ENCODE results near the gene RARB.

Gene RARB

DNA sequence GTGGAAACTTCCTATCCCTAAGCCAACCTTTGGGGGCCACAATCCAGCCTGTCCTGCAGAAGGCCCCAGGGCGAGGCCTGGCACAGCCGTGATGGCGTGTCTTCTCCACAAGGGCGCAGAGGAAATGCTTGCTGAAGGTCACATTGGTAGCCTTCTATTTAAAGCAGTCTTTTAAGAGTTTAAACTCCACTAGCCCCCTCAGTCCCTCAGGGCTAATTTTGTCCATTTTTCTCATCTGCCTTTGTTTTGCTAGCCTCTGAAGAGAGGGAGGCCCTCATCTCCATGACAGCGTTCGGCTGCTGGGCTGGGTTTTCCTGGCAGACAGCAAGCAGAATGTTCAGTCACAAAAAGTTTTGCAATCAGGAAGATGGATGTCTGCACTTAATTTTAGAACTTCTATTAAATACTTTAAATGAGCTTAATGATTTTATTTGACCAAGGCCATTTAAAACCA lies 40.8 kb downstream of the RARB start:
- H3K4me3 ChIP-seq (ENCODE audit: low read length): no peak overlapping the region
- H3K4me1 ChIP-seq (ENCODE audit: control insufficient read depth, insufficient read depth, low read length): no peaks in the 10 kb centered on the region
- no peaks in the 10 kb centered on the region for H3K36me3 ChIP-seq (ENCODE audit: control insufficient read depth, insufficient read depth, low read length)
- H3K9ac ChIP-seq (ENCODE audit: low read length): no peak overlapping the region
- H3K27me3 ChIP-seq (ENCODE audit: control insufficient read depth, insufficient read depth, low read length): no peaks in the 10 kb centered on the region
- no peaks in the 10 kb centered on the region for H3K9me3 ChIP-seq (ENCODE audit: control insufficient read depth, low read length)

DNA sequence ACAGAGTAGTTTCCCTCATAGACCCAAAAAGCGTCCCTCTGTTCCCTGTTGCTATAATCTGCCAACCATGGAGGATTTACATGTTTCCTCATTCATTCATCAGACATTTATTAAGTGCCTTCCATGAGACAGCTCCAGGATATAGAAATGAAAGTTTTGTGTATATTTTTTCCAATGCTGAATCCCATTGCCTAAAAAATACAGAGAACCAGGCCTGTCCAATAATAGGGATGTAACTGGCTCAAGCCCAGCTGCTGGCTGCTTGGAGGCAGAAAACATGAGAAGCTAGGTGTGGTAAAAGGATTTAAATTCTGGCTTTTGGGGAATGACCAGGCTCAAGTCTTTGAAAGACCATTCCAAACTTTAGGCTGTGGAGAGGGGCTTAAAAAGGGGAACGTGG lies 41.5 kb downstream of the RARB start:
- H3K27me3 ChIP-seq (ENCODE audit: control insufficient read depth, insufficient read depth, low read length): no peaks in the 10 kb centered on the region
- H3K4me1 ChIP-seq (ENCODE audit: control insufficient read depth, insufficient read depth, low read length): no peaks in the 10 kb centered on the region
- no peak overlapping the region for H3K9ac ChIP-seq (ENCODE audit: low read length)
- H3K36me3 ChIP-seq (ENCODE audit: control insufficient read depth, insufficient read depth, low read length): no peaks in the 10 kb centered on the region
- H3K4me3 ChIP-seq (ENCODE audit: low read length): no peak overlapping the region
- no peaks in the 10 kb centered on the region for H3K9me3 ChIP-seq (ENCODE audit: control insufficient read depth, low read length)

DNA sequence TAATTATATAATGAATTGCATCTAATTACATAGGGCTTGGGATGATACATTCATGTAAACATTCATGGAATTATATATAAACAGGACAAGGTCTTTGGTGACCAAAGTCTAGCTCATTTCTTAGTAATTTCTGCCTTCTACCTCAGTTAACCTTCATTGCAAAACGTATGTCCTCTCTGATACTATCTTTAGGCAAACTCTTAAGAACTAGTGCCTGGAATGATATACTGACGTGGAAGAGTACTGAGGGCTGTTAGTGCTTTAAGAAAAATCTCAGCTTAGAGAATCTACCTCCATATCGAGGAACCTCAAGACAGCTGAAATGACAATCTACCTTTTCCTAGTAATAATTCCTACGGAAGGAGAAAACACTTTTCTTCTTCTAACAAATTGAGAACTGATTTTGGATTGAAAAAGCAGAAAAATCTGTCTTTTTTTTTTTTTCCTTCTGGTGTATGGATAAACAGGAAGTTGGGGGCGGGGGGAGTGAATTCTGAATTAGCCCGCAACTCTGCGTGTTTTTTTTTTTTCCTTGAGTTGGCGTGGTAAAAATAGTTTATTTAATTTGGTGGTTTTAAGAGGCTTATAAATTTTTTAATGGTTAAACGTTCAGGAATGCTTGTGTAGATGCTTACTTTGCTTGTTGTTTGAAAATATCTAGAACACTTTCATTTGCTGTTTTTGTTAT lies 43.2 kb downstream of the RARB start:
- H3K27me3 ChIP-seq (ENCODE audit: control insufficient read depth, insufficient read depth, low read length): no peaks in the 10 kb centered on the region
- H3K4me1 ChIP-seq (ENCODE audit: control insufficient read depth, insufficient read depth, low read length): no peaks in the 10 kb centered on the region
- no peak overlapping the region for H3K4me3 ChIP-seq (ENCODE audit: low read length)
- no peaks in the 10 kb centered on the region for H3K36me3 ChIP-seq (ENCODE audit: control insufficient read depth, insufficient read depth, low read length)
- no peak overlapping the region for H3K9ac ChIP-seq (ENCODE audit: low read length)
- H3K9me3 ChIP-seq (ENCODE audit: control insufficient read depth, low read length): no peaks in the 10 kb centered on the region

DNA sequence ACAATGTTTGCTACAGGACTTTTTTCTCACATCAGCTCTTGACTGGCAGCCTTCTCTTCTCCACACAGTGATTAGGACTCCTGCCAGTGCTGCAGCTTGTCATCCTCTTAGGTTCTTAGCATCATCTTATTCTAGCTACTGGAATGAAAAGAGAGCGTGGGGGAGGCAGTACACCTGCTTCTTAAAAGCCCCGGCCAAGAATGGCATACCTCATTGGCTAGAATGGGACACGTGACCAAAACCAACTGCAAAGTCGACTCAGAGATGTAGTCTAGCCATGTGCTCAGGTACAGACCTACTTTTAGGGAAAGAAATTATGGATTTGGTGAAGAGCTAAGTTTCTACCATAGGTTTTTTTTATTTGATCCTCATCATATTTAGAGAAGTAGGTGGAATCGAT lies 44.1 kb downstream of the RARB start:
- Histone ChIP-seq H3K4me3 (ENCODE audit: low read length) (no peak overlapping the region), H3K9me3 (ENCODE audit: control insufficient read depth, low read length) (no peaks in the 10 kb centered on the region), H3K36me3 (ENCODE audit: control insufficient read depth, insufficient read depth, low read length) (no peaks in the 10 kb centered on the region), H3K9ac (ENCODE audit: low read length) (no peak overlapping the region), H3K4me1 (ENCODE audit: control insufficient read depth, insufficient read depth, low read length) (no peaks in the 10 kb centered on the region), H3K27me3 (ENCODE audit: control insufficient read depth, insufficient read depth, low read length) (no peaks in the 10 kb centered on the region)

DNA sequence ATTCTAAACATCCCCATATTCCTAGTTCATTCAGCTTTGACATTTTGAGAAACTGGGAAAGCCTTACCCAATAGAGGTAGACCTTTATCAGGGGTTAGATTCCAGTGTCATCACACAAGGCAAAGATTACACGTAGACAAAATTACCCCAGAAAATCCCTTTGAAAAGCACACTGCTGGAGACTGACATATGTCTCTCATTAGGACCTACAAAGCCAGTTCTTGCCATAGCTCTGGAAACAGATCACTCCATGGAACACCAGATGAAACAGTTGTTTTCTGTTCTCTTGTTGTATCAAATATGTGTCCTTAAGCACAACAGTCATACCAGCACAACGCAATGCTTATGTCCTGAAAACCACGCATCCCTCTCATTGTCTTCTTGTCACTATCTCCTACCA lies 44.7 kb downstream of the RARB start:
- no peaks in the 10 kb centered on the region for H3K9me3 ChIP-seq (ENCODE audit: control insufficient read depth, low read length)
- no peaks in the 10 kb centered on the region for H3K4me1 ChIP-seq (ENCODE audit: control insufficient read depth, insufficient read depth, low read length)
- H3K27me3 ChIP-seq (ENCODE audit: control insufficient read depth, insufficient read depth, low read length): no peaks in the 10 kb centered on the region
- H3K36me3 ChIP-seq (ENCODE audit: control insufficient read depth, insufficient read depth, low read length): no peaks in the 10 kb centered on the region
- H3K4me3 ChIP-seq (ENCODE audit: low read length): no peak overlapping the region
- H3K9ac ChIP-seq (ENCODE audit: low read length): no peak overlapping the region

DNA sequence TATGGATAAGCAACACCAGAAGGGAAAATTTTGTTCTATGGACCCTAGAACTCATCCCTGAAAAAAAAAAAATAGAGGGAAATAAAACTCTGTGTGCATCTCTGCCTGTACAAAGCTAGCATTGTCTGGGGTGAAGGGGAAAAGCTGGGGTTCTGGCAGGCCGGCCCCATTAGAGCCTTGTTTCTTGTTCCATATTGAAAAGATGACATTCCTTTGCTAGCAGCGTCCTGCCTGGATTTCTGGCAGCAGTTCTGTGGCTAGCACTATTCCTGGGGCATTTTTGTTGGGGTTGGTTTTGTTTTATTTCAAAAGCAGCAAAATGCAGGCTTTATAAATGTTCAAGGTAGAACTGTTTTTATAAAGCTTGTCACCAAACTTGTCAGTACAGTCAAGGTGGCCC lies 45.2 kb downstream of the RARB start:
- H3K9me3 ChIP-seq (ENCODE audit: control insufficient read depth, low read length): no peaks in the 10 kb centered on the region
- H3K36me3 ChIP-seq (ENCODE audit: control insufficient read depth, insufficient read depth, low read length): no peaks in the 10 kb centered on the region
- no peaks in the 10 kb centered on the region for H3K4me1 ChIP-seq (ENCODE audit: control insufficient read depth, insufficient read depth, low read length)
- no peaks in the 10 kb centered on the region for H3K27me3 ChIP-seq (ENCODE audit: control insufficient read depth, insufficient read depth, low read length)
- H3K4me3 ChIP-seq (ENCODE audit: low read length): no peak overlapping the region
- no peak overlapping the region for H3K9ac ChIP-seq (ENCODE audit: low read length)

DNA sequence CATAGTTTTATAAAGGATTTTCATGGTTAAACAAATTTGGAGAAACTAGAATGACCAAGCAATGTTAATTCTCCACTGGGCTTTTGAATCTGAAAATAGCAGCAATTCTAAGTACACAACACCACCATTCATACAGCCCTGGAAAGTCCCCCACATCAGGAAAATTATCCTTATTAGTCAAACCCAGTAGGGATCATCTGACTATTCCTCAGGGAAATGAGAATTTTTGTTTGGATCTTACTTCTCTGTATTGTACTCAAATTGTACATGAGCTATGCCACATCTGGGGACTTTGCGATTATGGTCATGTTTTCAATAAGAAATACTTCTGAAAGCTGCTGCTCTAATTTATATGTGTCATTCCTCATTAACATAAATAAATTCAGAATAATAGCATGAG lies 46.0 kb downstream of the RARB start:
- Histone ChIP-seq H3K36me3 (ENCODE audit: control insufficient read depth, insufficient read depth, low read length) (no peaks in the 10 kb centered on the region), H3K9ac (ENCODE audit: low read length) (no peak overlapping the region), H3K9me3 (ENCODE audit: control insufficient read depth, low read length) (no peaks in the 10 kb centered on the region), H3K27me3 (ENCODE audit: control insufficient read depth, insufficient read depth, low read length) (no peaks in the 10 kb centered on the region), H3K4me3 (ENCODE audit: low read length) (no peak overlapping the region), H3K4me1 (ENCODE audit: control insufficient read depth, insufficient read depth, low read length) (no peaks in the 10 kb centered on the region)

DNA sequence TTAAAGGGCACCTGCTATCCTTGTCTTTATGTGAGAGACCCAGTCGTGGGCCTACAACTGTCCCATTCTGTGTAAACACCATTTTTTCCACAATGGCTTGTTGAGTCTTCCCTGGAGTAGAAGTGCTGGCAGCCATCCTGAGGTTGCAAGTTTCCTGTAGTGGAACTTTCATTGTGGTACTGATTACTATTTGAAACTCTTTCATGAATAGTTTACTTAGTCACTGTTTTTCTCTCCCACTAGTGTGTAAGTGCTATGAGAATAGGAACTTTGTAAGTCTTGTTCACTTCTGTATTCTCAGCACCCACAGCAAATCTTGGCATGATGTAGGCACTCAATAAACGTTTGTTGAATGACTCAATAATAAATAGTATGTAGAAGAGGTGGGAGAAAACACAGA lies 48.6 kb downstream of the RARB start:
- Histone ChIP-seq H3K36me3 (ENCODE audit: control insufficient read depth, insufficient read depth, low read length) (no peaks in the 10 kb centered on the region), H3K4me3 (ENCODE audit: low read length) (no peak overlapping the region), H3K9ac (ENCODE audit: low read length) (no peak overlapping the region), H3K4me1 (ENCODE audit: control insufficient read depth, insufficient read depth, low read length) (peaks cover 7% of the 10 kb centered on the region), H3K9me3 (ENCODE audit: control insufficient read depth, low read length) (no peaks in the 10 kb centered on the region), H3K27me3 (ENCODE audit: control insufficient read depth, insufficient read depth, low read length) (no peaks in the 10 kb centered on the region)

DNA sequence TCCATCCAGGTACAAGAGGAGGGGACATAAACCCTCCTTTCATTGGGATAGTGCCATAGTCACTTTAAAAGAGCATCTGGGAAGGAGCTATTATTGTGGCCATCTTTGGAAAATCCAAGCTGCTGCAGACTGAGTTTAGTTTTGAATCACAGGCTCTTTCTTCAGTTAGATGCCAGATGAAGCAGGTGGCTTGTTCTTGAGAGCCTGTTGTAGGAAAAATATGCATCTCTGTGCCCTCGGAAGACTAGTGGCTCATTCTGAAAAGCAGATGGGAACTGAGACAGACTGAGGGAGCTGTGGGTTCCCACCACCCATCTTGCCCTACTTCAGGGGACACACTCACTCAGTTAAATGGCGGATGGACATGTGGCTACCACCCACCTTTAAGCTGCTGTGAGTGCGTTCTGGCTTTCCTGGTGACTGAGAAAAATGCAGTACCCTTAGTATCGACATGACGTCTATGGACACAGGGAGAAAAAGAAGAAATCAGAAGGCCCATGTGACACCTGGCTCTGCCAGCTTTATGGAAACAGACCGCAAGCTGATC lies 50.2 kb downstream of the RARB start:
- Histone ChIP-seq H3K9me3 (ENCODE audit: control insufficient read depth, low read length) (no peaks in the 10 kb centered on the region), H3K36me3 (ENCODE audit: control insufficient read depth, insufficient read depth, low read length) (no peaks in the 10 kb centered on the region), H3K9ac (ENCODE audit: low read length) (no peak overlapping the region), H3K4me1 (ENCODE audit: control insufficient read depth, insufficient read depth, low read length) (peaks cover 7% of the 10 kb centered on the region), H3K4me3 (ENCODE audit: low read length) (no peak overlapping the region), H3K27me3 (ENCODE audit: control insufficient read depth, insufficient read depth, low read length) (no peaks in the 10 kb centered on the region)

DNA sequence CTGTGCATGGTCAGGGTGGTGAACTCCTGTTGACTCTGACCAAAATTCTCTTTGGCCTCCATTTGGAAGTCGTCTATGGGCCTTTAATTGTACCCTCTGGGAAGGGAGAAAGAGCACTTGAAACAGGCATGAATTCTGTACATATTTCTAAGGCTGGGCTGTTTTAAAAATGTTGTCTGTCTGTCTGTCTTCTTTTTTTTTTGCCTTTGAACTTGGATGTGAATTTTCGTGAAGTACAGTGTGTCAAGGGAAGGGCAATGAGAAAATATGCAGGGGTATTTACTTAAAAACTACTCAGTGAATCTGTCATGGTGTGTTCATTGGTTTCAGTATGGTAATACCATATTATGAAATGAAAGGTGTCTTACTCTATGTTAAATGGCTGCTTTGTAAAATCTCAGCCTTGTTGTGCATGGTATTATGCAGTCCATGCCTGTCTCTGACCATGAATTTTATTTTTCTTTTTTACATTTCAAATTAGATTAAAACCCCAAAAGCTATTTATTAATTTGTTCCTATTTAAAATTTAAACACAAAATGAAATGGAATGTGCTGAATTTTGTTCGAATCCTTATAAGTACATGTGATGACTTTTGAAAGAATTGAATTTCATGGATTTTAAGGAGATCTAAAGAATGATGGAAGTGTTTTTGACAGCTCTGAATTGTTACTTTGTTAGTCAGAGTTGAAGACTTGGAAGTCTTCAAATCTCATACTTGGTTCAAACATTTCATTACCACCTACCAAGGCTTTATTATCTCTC lies 51.1 kb downstream of the RARB start:
- Histone ChIP-seq H3K4me1 (ENCODE audit: control insufficient read depth, insufficient read depth, low read length) (peaks cover 7% of the 10 kb centered on the region), H3K27me3 (ENCODE audit: control insufficient read depth, insufficient read depth, low read length) (no peaks in the 10 kb centered on the region), H3K9ac (ENCODE audit: low read length) (no peak overlapping the region), H3K36me3 (ENCODE audit: control insufficient read depth, insufficient read depth, low read length) (no peaks in the 10 kb centered on the region), H3K9me3 (ENCODE audit: control insufficient read depth, low read length) (no peaks in the 10 kb centered on the region), H3K4me3 (ENCODE audit: low read length) (no peak overlapping the region)

DNA sequence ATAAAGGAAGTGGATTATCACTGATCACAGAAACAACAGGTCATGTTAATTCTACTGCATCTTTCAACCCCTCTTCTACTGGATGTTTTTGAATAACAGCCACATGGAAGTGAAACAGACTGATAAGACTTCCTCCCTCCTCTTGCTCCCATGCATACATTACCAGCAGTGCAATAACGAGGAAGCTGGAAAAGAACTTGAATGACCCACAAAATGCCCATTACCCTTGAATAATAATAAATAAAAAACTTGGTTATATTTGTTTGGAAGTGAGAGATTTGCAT lies 51.6 kb downstream of the RARB start:
- Histone ChIP-seq H3K4me3 (ENCODE audit: low read length) (no peak overlapping the region), H3K9me3 (ENCODE audit: control insufficient read depth, low read length) (no peaks in the 10 kb centered on the region), H3K27me3 (ENCODE audit: control insufficient read depth, insufficient read depth, low read length) (no peaks in the 10 kb centered on the region), H3K36me3 (ENCODE audit: control insufficient read depth, insufficient read depth, low read length) (no peaks in the 10 kb centered on the region), H3K9ac (ENCODE audit: low read length) (no peak overlapping the region), H3K4me1 (ENCODE audit: control insufficient read depth, insufficient read depth, low read length) (peaks cover 7% of the 10 kb centered on the region)

DNA sequence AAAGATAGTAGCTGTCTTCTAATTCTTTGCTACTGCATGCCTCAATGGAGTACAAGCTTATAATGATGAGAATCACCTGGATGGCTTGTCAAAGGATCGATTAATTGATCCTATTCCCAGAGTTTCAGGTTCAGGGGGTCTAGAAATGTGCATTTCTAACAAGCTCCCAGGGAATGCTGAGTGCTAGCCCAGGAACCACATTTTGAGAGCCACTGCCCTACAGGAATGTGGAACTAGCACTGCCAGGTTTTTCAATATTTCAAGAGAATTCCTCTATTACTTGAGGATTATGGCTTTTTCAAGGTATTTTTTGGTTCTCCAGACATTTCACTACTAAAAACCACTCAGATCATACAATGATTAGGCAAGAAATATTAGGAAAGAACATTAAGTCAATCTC lies 52.7 kb downstream of the RARB start:
- Histone ChIP-seq H3K4me1 (ENCODE audit: control insufficient read depth, insufficient read depth, low read length) (peaks cover 7% of the 10 kb centered on the region), H3K4me3 (ENCODE audit: low read length) (no peak overlapping the region), H3K36me3 (ENCODE audit: control insufficient read depth, insufficient read depth, low read length) (no peaks in the 10 kb centered on the region), H3K9me3 (ENCODE audit: control insufficient read depth, low read length) (no peaks in the 10 kb centered on the region), H3K9ac (ENCODE audit: low read length) (no peak overlapping the region), H3K27me3 (ENCODE audit: control insufficient read depth, insufficient read depth, low read length) (no peaks in the 10 kb centered on the region)

Measured in mucosa of stomach (tissue), 1 donor.